Astrocyte (in vitro differentiated cells and primary cell): ENCODE measurements around the gene ICOS. TPM values are rescaled to one million over a fixed set of nuclear protein-coding genes. Genes with fewer than 3 reads are reported as not detected.

ENCODE experiments used
- DNase-seq: peaks from one replicate; pipeline ENCODE4 v3.0.0-alpha.2; 2010; ENCODE audit warnings: low read depth
- FAIRE-seq: peaks from 2 replicates; lab custom pipeline; 2011; peaks lifted over from hg19 to GRCh38; lab: Jason Lieb, UNC
- H2AFZ ChIP-seq: 2 replicates; pipeline ENCODE4 v1.6.0; 2012; ENCODE audit warnings: low read depth, low read length, inconsistent platforms
- H3K27ac ChIP-seq: 2 replicates; pipeline ENCODE4 v1.5.1; 2011; ENCODE audit warnings: low read depth, low read length, inconsistent platforms
- H3K27me3 ChIP-seq: 2 replicates; pipeline ENCODE4 v1.6.0; 2011; ENCODE audit warnings: low read length, inconsistent platforms; ENCODE audit not compliant: insufficient read depth
- H3K36me3 ChIP-seq: 2 replicates; pipeline ENCODE4 v1.5.1; 2011; ENCODE audit warnings: low read length, inconsistent platforms; ENCODE audit not compliant: insufficient read depth
- H3K4me1 ChIP-seq: 2 replicates; pipeline ENCODE4 v1.5.1; 2011; ENCODE audit warnings: low read length, inconsistent platforms; ENCODE audit not compliant: insufficient read depth
- H3K4me2 ChIP-seq: 2 replicates; pipeline ENCODE4 v1.6.0; 2012; ENCODE audit warnings: low read length, inconsistent platforms
- H3K4me3 ChIP-seq: 2 replicates; pipeline ENCODE4 v1.5.1; 2011; ENCODE audit warnings: low read depth, mild to moderate bottlenecking, low read length, inconsistent platforms; ENCODE audit not compliant: insufficient read depth
- H3K79me2 ChIP-seq: 2 replicates; pipeline ENCODE4 v1.6.0; 2012; ENCODE audit warnings: mild to moderate bottlenecking, low read length, inconsistent platforms; ENCODE audit not compliant: insufficient read depth
- H3K9ac ChIP-seq: 2 replicates; pipeline ENCODE4 v1.6.0; 2012; ENCODE audit warnings: mild to moderate bottlenecking, low read length, inconsistent platforms
- H3K9me3 ChIP-seq: 2 replicates; pipeline ENCODE4 v1.5.1; 2012; ENCODE audit warnings: low read depth, mild to moderate bottlenecking, low read length, inconsistent platforms; ENCODE audit not compliant: insufficient read depth
- H4K20me1 ChIP-seq: 2 replicates; pipeline ENCODE4 v1.6.0; 2012; ENCODE audit warnings: low read length, inconsistent platforms; ENCODE audit not compliant: insufficient read depth
- H3K27ac Mint-ChIP-seq: one replicate; pipeline ENCODE4 v1.8.0; 2021; ENCODE audit warnings: mild to moderate bottlenecking, mixed read lengths; ENCODE audit not compliant: unreplicated experiment
- H3K27me3 Mint-ChIP-seq: one replicate; pipeline ENCODE4 v1.8.0; 2021; ENCODE audit warnings: low read depth, mixed read lengths; ENCODE audit not compliant: unreplicated experiment
- H3K36me3 Mint-ChIP-seq: one replicate; pipeline ENCODE4 v1.8.0; 2021; ENCODE audit warnings: low read depth, mixed read lengths; ENCODE audit not compliant: unreplicated experiment
- H3K4me1 Mint-ChIP-seq: one replicate; pipeline ENCODE4 v1.8.0; 2021; ENCODE audit warnings: low read depth, mixed read lengths; ENCODE audit not compliant: unreplicated experiment
- H3K4me3 Mint-ChIP-seq: one replicate; pipeline ENCODE4 v1.8.0; 2021; ENCODE audit warnings: mild to moderate bottlenecking, moderate library complexity, mixed read lengths; ENCODE audit not compliant: unreplicated experiment
- H3K9me3 Mint-ChIP-seq: one replicate; pipeline ENCODE4 v1.8.0; 2021; ENCODE audit warnings: mild to moderate bottlenecking, mixed read lengths; ENCODE audit not compliant: unreplicated experiment
- CTCF ChIP-seq: IDR thresholded peaks from 2 replicates; pipeline ENCODE4 v1.5.1; 2011; ENCODE audit warnings: low read depth, mild to moderate bottlenecking, inconsistent platforms, low read length, moderate library complexity; ENCODE audit not compliant: insufficient read depth
- EZH2 ChIP-seq: IDR thresholded peaks from 2 replicates; pipeline ENCODE4 v1.6.1; 2012; ENCODE audit warnings: mild to moderate bottlenecking, low read length, inconsistent platforms; ENCODE audit not compliant: insufficient read depth
- total RNA-seq: library from RNA; stranded (reverse); gene quantifications from 2 replicates; pipeline ENCODE4 v1.2.1, GENCODE V29; 2021

Gene ICOS
- total RNA-seq, 1 donor from 2014 or later, result not detected

- Mint-ChIP-seq H3K9me3 (peaks cover 2% of the 10 kb centered on the region), H3K27ac (no peak overlapping the region), H3K4me1 (peaks cover 7% of the 10 kb centered on the region), H3K36me3 (no peaks in the 10 kb centered on the region), H3K4me3 (no peak overlapping the region), H3K27me3 (peaks cover 36% of the 10 kb centered on the region)
- H3K36me3 ChIP-seq, result no peaks in the 10 kb centered on the region
- no peaks in the 10 kb centered on the region for H3K9me3 ChIP-seq
- H2AFZ ChIP-seq, result no peak overlapping the region
- no peak overlapping the region for H3K9ac ChIP-seq
- FAIRE-seq (no peak), DNase-seq (no peak)
- H3K4me3 ChIP-seq, result no peak overlapping the region
- H4K20me1 ChIP-seq, result no peaks in the 10 kb centered on the region
- no peak overlapping the region for H3K4me2 ChIP-seq
- no peaks in the 10 kb centered on the region for H3K79me2 ChIP-seq
- H3K27me3 ChIP-seq, result peaks cover 31% of the 10 kb centered on the region
- no peak overlapping the region for H3K27ac ChIP-seq
- H3K4me1 ChIP-seq, result no peaks in the 10 kb centered on the region
- TF ChIP-seq EZH2, result no peak
- TF ChIP-seq CTCF, result no peak
Observed at GRCh38 chr2:203999835-204000234, 63.3 kb downstream of the ICOS start.

DNA sequence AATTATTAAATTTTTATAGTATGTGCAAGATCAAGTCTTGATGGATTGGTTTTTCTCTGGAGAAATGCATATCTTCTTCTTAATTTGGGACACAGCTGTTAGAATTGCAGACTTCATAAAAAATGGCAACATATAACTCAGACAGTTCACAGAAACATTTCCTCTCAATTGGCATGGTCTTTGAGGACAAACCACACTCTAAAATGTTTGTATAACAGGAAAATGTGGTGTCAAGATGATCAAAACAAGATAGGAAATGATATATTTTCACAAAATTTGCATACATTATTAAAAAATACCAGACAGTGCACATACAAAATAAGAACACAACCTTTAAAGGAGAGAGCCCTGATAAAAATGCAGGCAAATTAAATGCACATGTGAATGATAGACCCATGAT is 63.9 kb downstream of the ICOS start:
- Mint-ChIP-seq H3K27ac (no peak overlapping the region), H3K36me3 (no peaks in the 10 kb centered on the region), H3K4me3 (no peak overlapping the region), H3K9me3 (peaks cover 2% of the 10 kb centered on the region), H3K4me1 (peaks cover 7% of the 10 kb centered on the region), H3K27me3 (peaks cover 35% of the 10 kb centered on the region)
- FAIRE-seq, result no peak
- Histone ChIP-seq H3K4me3 (no peak overlapping the region), H3K9me3 (no peaks in the 10 kb centered on the region), H4K20me1 (no peaks in the 10 kb centered on the region), H3K36me3 (no peaks in the 10 kb centered on the region), H3K79me2 (no peaks in the 10 kb centered on the region), H3K4me1 (no peaks in the 10 kb centered on the region), H2AFZ (no peak overlapping the region), H3K9ac (no peak overlapping the region), H3K27me3 (peaks cover 31% of the 10 kb centered on the region), H3K27ac (no peak overlapping the region), H3K4me2 (no peak overlapping the region)
- no peak for TF ChIP-seq EZH2
- TF ChIP-seq CTCF, result no peak
- no peak for DNase-seq

- Mint-ChIP-seq H3K36me3 (no peaks in the 10 kb centered on the region), H3K27me3 (peaks cover 44% of the 10 kb centered on the region), H3K9me3 (peaks cover 9% of the 10 kb centered on the region), H3K27ac (no peak overlapping the region), H3K4me3 (no peak overlapping the region), H3K4me1 (peaks cover 4% of the 10 kb centered on the region)
- H3K4me2 ChIP-seq, result no peak overlapping the region
- no peaks in the 10 kb centered on the region for H3K9me3 ChIP-seq
- DNase-seq, result no peak
- H4K20me1 ChIP-seq, result no peaks in the 10 kb centered on the region
- FAIRE-seq, result no peak
- no peak overlapping the region for H2AFZ ChIP-seq
- no peaks in the 10 kb centered on the region for H3K36me3 ChIP-seq
- H3K27ac ChIP-seq, result no peak overlapping the region
- H3K4me3 ChIP-seq, result no peak overlapping the region
- H3K79me2 ChIP-seq, result no peaks in the 10 kb centered on the region
- no peaks in the 10 kb centered on the region for H3K4me1 ChIP-seq
- no peak overlapping the region for H3K9ac ChIP-seq
- peaks cover 24% of the 10 kb centered on the region for H3K27me3 ChIP-seq
- TF ChIP-seq EZH2, result no peak
- no peak for TF ChIP-seq CTCF
Observed at GRCh38 chr2:204003276-204003990, 66.9 kb downstream of the ICOS start.
